SU-DHL-6 (cell line): ENCODE measurements around the gene DCC.

ENCODE experiments used
- CTCF ChIP-seq: fragments of 200-600 bp; sonication (generic); IDR thresholded peaks from one replicate; pipeline ENCODE4 v1.5.1; 2017; ENCODE audit warnings: antibody characterized with exemption, mild to moderate bottlenecking, low read length, moderate library complexity; ENCODE audit not compliant: insufficient read depth, poor library complexity, severe bottlenecking
- EZH2phosphoT487 ChIP-seq: fragments of 200-600 bp; sonication (generic), shearing (Covaris generic); conservative IDR thresholded peaks from 2 replicates; pipeline ENCODE4 v1.6.1; 2018; ENCODE audit warnings: mild to moderate bottlenecking, antibody characterized with exemption, low read length, moderate library complexity, mixed read lengths

GRCh38 chr18:53268455-53268854 is 928.5 kb downstream of the DCC start:
- TF ChIP-seq CTCF (no peak), EZH2phosphoT487 (no peak)
